ENCODE data around the gene KDSR. TPM values are rescaled to one million over a fixed set of nuclear protein-coding genes. Genes with fewer than 3 reads are reported as not detected.

KDSR gene
- total RNA-seq, 1 donor from 2014 or later: 34.0 TPM

- DNase-seq: no peak
Observed at GRCh38 chr18:63303547-63303946, 63.5 kb downstream of the KDSR start.

- DNase-seq: no peak
Observed at GRCh38 chr18:63302636-63303405, 64.2 kb downstream of the KDSR start.

GRCh38 chr18:63302220-63302619 is 64.8 kb downstream of the KDSR start:
- DNase-seq: no peak

- no peak for DNase-seq
Observed at GRCh38 chr18:63301434-63301833, 65.6 kb downstream of the KDSR start.

- DNase-seq: no peak
Observed at GRCh38 chr18:63299837-63300745, 66.9 kb downstream of the KDSR start.

GRCh38 chr18:63298400-63299365 is 68.3 kb downstream of the KDSR start:
- no peak for DNase-seq

GRCh38 chr18:63297687-63298399 is 69.2 kb downstream of the KDSR start:
- DNase-seq: no peak

GRCh38 chr18:63293935-63294334 is 73.1 kb downstream of the KDSR start:
- DNase-seq: no peak

- DNase-seq: peak; percentile 66
Observed at GRCh38 chr18:63292831-63293683, 73.9 kb downstream of the KDSR start.

- DNase-seq: no peak
Observed at GRCh38 chr18:63291278-63291677, 75.7 kb downstream of the KDSR start.

GRCh38 chr18:63290821-63291200 is 76.2 kb downstream of the KDSR start:
- no peak for DNase-seq

- DNase-seq: no peak
Observed at GRCh38 chr18:63290166-63290820, 76.7 kb downstream of the KDSR start.

GRCh38 chr18:63288311-63288710 is 78.7 kb downstream of the KDSR start:
- DNase-seq: no peak

- DNase-seq: no peak
Observed at GRCh38 chr18:63287691-63288220, 79.2 kb downstream of the KDSR start.

- no peak for DNase-seq
Observed at GRCh38 chr18:63286926-63287325, 80.1 kb downstream of the KDSR start.

GRCh38 chr18:63284827-63285733 is 81.9 kb downstream of the KDSR start:
- peak; percentile 63 for DNase-seq

GRCh38 chr18:63284173-63284799 is 82.7 kb downstream of the KDSR start:
- no peak for DNase-seq
